HFFc6 (cell line): ENCODE measurements around the gene MAN1B1. TPM values are rescaled to one million over a fixed set of nuclear protein-coding genes. Genes with fewer than 3 reads are reported as not detected.

Experiments used
- DNase-seq: peaks from one replicate; pipeline ENCODE4 v3.0.0-alpha.2; 2018
- H3K27ac Mint-ChIP-seq: 2 replicates; pipeline ENCODE4 v1.8.0; 2020; ENCODE audit warnings: mild to moderate bottlenecking, mixed read lengths
- H3K27me3 Mint-ChIP-seq: 2 replicates; pipeline ENCODE4 v1.8.0; 2021; ENCODE audit warnings: mild to moderate bottlenecking, moderate library complexity, mixed read lengths; ENCODE audit not compliant: insufficient read depth
- H3K36me3 Mint-ChIP-seq: 2 replicates; pipeline ENCODE4 v1.8.0; 2021; ENCODE audit warnings: low read depth, mixed read lengths
- H3K4me1 Mint-ChIP-seq: 2 replicates; pipeline ENCODE4 v1.8.0; 2020; ENCODE audit warnings: low read depth, mixed read lengths
- H3K4me3 Mint-ChIP-seq: 2 replicates; pipeline ENCODE4 v1.8.0; 2020; ENCODE audit warnings: mild to moderate bottlenecking, moderate library complexity, mixed read lengths
- H3K9me3 Mint-ChIP-seq: 2 replicates; pipeline ENCODE4 v1.8.0; 2020; ENCODE audit warnings: mild to moderate bottlenecking, mixed read lengths
- CTCF ChIP-seq: fragments of 200-600 bp; sonication (generic); IDR thresholded peaks from 2 replicates; pipeline ENCODE4 v1.5.0; 2021; ENCODE audit warnings: antibody characterized with exemption, mild to moderate bottlenecking
- total RNA-seq, 6 experiments: library from RNA; stranded (reverse); fragmentation: NEBNext Ultra II Directional; extraction: Animal tissue kit (Norgen Biotek cat#: 25700); gene quantifications; 2 replicates in 1 of 6; 3 replicates in 5 of 6; pipeline ENCODE4 v1.2.3, GENCODE V29; 2021

MAN1B1 gene
- total RNA-seq, 6 experiments from 2014 or later = 70.1 to 90.2 (median 77.6) TPM

- Mint-ChIP-seq H3K27me3 (peaks cover 9% of the 10 kb centered on the region), H3K36me3 (no peaks in the 10 kb centered on the region), H3K4me3 (no peak overlapping the region), H3K4me1 (no peaks in the 10 kb centered on the region), H3K9me3 (no peaks in the 10 kb centered on the region), H3K27ac (no peak overlapping the region)
- no peak for DNase-seq
- TF ChIP-seq CTCF = no peak
Measured at GRCh38 chr9:137145731-137146526, 59.1 kb downstream of the MAN1B1 start.

- no peak for DNase-seq
- H3K4me1 Mint-ChIP-seq = no peaks in the 10 kb centered on the region
- TF ChIP-seq CTCF = no peak
- peaks cover 9% of the 10 kb centered on the region for H3K27me3 Mint-ChIP-seq
- H3K27ac Mint-ChIP-seq = no peak overlapping the region
- H3K9me3 Mint-ChIP-seq = no peaks in the 10 kb centered on the region
- no peak overlapping the region for H3K4me3 Mint-ChIP-seq
- no peaks in the 10 kb centered on the region for H3K36me3 Mint-ChIP-seq
Measured at GRCh38 chr9:137146527-137146918, 59.7 kb downstream of the MAN1B1 start.

GRCh38 chr9:137147091-137147792 lies 60.5 kb downstream of the MAN1B1 start:
- Mint-ChIP-seq H3K27ac (no peak overlapping the region), H3K27me3 (peaks cover 7% of the 10 kb centered on the region), H3K4me3 (no peak overlapping the region), H3K36me3 (no peaks in the 10 kb centered on the region), H3K4me1 (no peaks in the 10 kb centered on the region), H3K9me3 (no peaks in the 10 kb centered on the region)
- TF ChIP-seq CTCF = no peak
- DNase-seq = no peak

- Mint-ChIP-seq H3K9me3 (no peaks in the 10 kb centered on the region), H3K36me3 (no peaks in the 10 kb centered on the region), H3K27ac (no peak overlapping the region), H3K4me3 (no peak overlapping the region), H3K27me3 (peaks cover 6% of the 10 kb centered on the region), H3K4me1 (no peaks in the 10 kb centered on the region)
- no peak for DNase-seq
- TF ChIP-seq CTCF = no peak
Measured at GRCh38 chr9:137147793-137148160, 61.0 kb downstream of the MAN1B1 start.

- Mint-ChIP-seq H3K4me3 (no peak overlapping the region), H3K4me1 (no peaks in the 10 kb centered on the region), H3K27me3 (peaks cover 3% of the 10 kb centered on the region), H3K27ac (no peak overlapping the region), H3K36me3 (no peaks in the 10 kb centered on the region), H3K9me3 (no peaks in the 10 kb centered on the region)
- no peak for DNase-seq
- no peak for TF ChIP-seq CTCF
Measured at GRCh38 chr9:137148242-137148641, 61.5 kb downstream of the MAN1B1 start.
